Measurements from ENCODE around the gene MBLAC1. TPM values are rescaled to one million over a fixed set of nuclear protein-coding genes. Genes with fewer than 3 reads are reported as not detected.
A peak's percentile ranks its signal among the peaks of the same experiment; 100 is the strongest.

The MBLAC1 gene, protein sequence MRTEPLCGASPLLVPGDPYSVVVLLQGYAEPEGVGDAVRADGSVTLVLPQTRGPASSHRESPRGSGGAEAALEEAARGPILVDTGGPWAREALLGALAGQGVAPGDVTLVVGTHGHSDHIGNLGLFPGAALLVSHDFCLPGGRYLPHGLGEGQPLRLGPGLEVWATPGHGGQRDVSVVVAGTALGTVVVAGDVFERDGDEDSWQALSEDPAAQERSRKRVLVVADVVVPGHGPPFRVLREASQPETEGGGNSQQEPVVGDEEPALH
- 1.4 and 1.6 TPM in 2 replicates for total RNA-seq (2014; rRNA removed; shearing (Covaris generic))

DNA sequence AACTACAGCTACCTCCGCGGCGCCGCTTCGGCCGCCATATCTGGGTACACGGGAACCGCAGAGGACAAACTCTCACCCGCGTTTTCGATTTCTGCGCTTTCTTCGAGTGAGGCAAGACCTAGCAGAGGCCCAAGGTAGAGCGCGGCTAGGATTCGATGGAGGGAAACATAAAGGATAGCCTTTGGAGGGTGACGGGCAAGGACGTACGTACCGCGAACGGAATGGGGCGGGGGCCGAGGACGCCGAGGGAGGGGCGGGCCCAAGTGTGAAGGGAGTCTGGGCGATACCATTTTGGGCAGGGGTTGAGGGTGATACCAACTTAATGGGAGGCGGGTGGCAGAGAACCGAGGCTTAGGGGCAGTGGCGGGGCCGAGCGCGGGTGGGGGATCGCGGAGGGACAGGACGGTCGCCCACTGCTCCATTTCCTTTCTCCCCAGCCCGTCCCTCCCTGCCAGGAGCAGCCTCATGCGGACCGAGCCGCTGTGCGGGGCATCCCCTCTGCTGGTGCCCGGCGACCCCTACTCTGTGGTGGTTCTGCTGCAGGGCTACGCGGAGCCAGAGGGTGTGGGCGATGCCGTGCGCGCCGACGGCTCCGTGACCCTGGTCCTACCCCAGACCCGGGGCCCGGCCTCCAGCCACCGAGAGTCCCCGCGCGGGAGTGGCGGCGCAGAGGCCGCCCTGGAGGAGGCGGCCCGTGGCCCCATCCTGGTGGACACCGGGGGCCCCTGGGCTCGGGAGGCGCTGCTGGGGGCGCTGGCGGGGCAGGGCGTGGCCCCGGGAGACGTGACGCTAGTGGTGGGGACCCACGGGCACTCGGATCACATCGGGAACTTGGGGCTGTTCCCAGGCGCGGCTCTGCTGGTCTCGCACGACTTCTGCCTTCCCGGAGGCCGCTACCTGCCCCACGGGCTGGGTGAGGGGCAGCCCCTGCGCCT is at the start of gene MBLAC1:
TSS of gene MBLAC1 (plus strand) at position 37 of the 935 bp plus-strand sequence. CDS start at position 466, 429 bp downstream.
- Histone ChIP-seq H3K27ac (peak within 1 kb of the TSS; percentile 83), H3K27me3 (no peaks in the 10 kb centered on the region), H3K9me3 (replicated peaks) (no peaks in the 10 kb centered on the region), H3K36me3 (no peaks in the 10 kb centered on the region), H3K4me1 (no peaks in the 10 kb centered on the region), H3K4me3 (peak within 1 kb of the TSS; percentile 81)
- peak; percentile 94 to 97 for DNase-seq

DNA sequence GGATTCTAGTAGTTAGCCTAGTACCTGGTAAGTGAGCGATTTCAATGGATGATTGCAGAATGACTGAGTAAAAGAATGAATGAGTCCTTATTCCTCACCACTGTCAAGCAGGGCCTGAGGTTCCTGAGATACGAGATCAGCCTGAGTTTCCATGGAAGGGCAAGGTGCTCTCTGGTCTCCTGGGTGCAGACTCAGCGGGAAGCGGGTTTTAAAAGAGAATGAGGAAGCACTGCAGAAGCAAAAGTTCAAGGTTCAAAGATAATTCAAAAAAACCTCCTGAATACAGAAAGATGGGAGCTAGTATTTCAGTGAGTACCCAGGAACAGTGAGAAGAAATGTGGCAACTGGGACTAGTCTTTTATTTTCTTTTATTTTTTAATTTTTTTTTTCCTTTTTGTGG is 49.6 kb upstream of the MBLAC1 start:
- peaks cover 11% of the 10 kb centered on the region for H3K9me3 ChIP-seq (replicated peaks)
- H3K4me1 ChIP-seq: no peaks in the 10 kb centered on the region
- H3K4me3 ChIP-seq: no peak overlapping the region
- H3K36me3 ChIP-seq: peaks cover 76% of the 10 kb centered on the region
- no peak overlapping the region for H3K27ac ChIP-seq
- no peaks in the 10 kb centered on the region for H3K27me3 ChIP-seq
- DNase-seq: no peak

DNA sequence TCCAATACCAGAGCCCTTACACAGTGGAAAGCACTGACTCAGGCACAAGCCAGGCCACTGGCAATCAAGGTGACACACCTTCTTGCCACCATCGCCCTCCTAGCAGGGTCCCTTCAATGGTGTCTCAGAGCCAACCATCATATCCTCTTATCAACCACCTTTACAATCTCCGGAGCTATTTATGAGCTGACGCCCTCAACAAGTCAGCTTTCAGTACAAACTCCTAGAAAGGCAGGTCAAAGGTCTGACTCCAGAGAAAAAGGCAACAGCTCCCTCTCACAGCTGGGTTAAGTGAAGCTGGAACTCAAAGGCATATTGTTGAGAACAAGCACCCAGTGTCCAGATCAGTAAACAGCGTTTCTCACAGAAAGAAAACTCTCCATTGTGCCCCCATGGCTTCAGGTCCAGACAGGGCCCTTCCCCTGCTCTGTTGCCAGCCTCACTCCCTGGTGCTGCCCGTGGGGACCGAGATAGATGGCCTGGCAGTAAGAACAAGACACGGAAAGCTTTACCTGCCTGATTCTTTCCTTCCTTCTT is 47.7 kb upstream of the MBLAC1 start:
- 0 out of 2 replicates have a peak, but pooled peaks cover 3% of the 10 kb centered on the region for H3K9me3 ChIP-seq (replicated peaks)
- H3K36me3 ChIP-seq: peaks cover 57% of the 10 kb centered on the region
- no peaks in the 10 kb centered on the region for H3K27me3 ChIP-seq
- no peak for DNase-seq
- H3K27ac ChIP-seq: no peak overlapping the region
- no peaks in the 10 kb centered on the region for H3K4me1 ChIP-seq
- no peak overlapping the region for H3K4me3 ChIP-seq

DNA sequence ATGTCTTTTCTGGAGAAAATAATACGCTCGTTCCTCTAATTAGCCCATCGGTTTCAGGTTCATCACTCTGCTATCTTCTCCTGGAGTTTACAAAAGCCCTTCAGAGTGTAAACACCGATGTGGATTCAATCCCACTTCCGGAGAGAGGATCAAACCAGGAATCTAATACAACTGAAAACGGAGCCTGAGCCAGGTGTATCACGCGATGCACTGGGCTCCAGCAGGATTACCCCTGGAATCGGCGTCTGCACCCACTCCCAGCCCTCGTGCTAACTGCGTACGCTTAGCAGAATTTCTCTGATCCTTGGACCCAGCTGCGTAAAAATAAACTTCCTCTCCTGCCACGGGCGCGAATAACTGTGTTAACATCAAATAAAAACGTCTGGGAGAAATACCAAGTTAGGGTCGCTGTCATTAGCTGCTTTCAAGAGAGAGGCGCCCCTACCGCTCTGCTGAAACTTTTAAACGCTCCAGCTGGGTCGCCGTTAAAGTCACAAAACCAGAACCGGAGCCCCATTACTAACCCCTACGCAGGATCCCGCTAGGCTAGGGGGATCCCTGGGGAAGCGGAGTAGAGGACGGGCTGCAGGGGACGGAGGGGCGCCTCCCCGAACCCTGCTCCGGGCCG is 45.7 kb upstream of the MBLAC1 start:
- Histone ChIP-seq H3K27ac (peak overlapping the region; percentile 84), H3K27me3 (no peaks in the 10 kb centered on the region), H3K4me1 (no peaks in the 10 kb centered on the region), H3K4me3 (peak overlapping the region; percentile 89), H3K36me3 (peaks cover 38% of the 10 kb centered on the region), H3K9me3 (replicated peaks) (no peaks in the 10 kb centered on the region)
- DNase-seq: no peak

DNA sequence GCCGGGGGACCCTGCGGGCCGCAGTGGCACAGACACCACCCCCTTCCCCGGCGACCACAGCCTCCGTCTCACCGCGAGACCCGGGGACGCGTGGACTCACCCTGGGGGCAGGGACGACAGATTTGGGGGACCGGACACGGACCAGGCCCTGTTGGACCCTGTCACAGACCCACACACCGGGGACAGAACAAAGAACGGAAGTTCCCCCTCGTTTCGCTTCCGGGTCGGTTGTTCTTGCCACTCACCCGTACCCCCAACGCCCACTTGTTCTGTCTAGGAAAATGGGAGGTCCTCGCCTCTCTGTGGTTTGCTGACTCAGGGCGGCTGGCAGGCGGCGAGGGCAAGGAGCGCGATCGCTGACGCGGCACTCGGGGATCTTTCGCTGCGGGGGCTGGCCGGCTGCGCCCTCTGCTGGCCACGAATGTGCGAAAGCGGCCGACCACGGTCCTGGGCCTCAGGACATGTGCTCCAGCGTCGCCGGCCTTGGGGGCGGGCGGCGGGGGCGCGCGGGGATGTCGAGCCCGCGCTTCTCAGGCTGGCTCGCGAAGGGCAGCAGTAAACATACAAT is 45.1 kb upstream of the MBLAC1 start, which contains the start of gene ZNF3:
TSS of gene ZNF3 (minus strand) at position 189 of the 568 bp plus-strand sequence. CDS start 4,366 bp downstream, outside the sequence.
- H3K27me3 ChIP-seq: no peaks in the 10 kb centered on the region
- H3K4me1 ChIP-seq: no peaks in the 10 kb centered on the region
- DNase-seq: peak; percentile 99
- H3K27ac ChIP-seq: peak within 1 kb of the TSS; percentile 84
- peaks cover 32% of the 10 kb centered on the region for H3K36me3 ChIP-seq
- H3K4me3 ChIP-seq: peak within 1 kb of the TSS; percentile 89
- no peaks in the 10 kb centered on the region for H3K9me3 ChIP-seq (replicated peaks)

DNA sequence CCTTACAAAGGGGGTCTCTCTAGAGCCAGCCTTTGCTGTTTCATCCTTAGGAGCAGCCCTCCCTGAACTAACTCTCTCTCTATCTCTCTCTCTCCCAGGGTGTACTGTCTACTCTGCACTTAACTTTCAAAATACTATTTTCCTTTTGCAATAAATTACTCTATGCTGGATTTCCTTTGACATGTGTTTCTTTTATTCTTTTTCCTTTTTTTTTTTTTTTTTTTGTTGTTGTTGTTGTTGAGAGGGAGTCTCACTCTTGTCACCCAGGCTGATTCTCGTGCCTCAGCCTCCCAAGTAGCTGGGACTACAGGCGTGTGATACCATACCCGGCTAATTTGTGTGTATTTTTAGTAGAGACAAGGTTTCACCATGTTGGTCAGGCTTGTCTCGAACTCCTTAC is 43.8 kb upstream of the MBLAC1 start:
- H3K36me3 ChIP-seq: peaks cover 20% of the 10 kb centered on the region
- H3K9me3 ChIP-seq (replicated peaks): no peaks in the 10 kb centered on the region
- no peaks in the 10 kb centered on the region for H3K4me1 ChIP-seq
- no peaks in the 10 kb centered on the region for H3K27me3 ChIP-seq
- no peak overlapping the region for H3K27ac ChIP-seq
- no peak overlapping the region for H3K4me3 ChIP-seq
- no peak for DNase-seq

DNA sequence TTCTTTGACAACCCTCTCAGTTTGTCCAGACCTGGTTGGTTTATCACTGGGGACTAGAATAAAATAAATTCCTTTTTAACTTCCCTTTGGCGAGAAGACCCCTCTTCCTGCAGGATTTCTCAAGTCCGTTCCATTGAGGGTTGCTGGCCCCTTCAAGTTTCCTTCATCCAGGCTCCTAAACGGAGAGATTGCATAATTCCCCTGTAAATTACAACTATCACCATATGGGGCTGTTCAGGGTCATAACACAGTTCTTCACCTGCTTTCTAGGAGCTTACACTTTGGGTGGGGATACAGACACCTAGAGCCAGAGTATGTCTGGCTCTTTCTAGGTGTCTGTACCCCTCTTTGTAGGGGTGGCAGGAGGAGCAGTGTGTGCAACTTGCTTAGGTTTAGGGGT is 41.3 kb upstream of the MBLAC1 start:
- Histone ChIP-seq H3K36me3 (no peaks in the 10 kb centered on the region), H3K27ac (no peak overlapping the region), H3K27me3 (no peaks in the 10 kb centered on the region), H3K4me1 (peaks cover 7% of the 10 kb centered on the region), H3K4me3 (no peak overlapping the region), H3K9me3 (replicated peaks) (no peaks in the 10 kb centered on the region)
- DNase-seq: no peak

DNA sequence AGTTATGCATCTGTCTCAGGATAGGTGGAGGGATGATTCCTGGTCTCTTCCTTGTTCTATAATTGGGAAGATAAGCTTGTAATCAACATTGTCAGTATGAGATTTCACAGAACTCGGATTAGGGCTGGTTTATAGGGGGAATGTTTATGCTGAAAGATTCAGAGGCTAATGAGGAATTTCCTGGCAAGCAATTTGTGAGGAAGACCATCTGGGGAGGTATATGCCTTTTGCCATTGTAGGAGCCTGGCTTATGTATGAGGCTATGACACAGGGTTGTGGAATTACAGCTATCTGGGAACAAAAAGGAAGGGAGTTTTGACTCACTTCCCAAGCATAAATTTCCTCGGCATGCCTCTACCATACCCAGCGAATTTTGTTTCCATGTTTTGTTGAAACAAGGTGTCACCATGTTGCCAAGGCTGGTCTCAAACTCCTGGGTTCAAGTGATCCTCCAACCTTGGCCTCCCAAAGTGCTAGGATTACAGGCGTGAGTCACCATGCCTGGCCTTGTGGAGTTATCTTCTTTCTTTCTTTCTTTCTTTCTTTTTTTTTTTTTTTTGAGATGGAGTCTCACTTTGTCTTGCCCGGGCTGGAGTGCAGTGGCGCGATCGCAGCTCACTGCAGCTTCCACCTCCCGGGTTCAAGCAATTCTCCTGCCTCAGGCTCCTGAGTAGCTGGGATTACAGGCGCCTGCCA is 39.6 kb upstream of the MBLAC1 start:
- DNase-seq: no peak
- Histone ChIP-seq H3K36me3 (peaks cover 13% of the 10 kb centered on the region), H3K27me3 (no peaks in the 10 kb centered on the region), H3K4me1 (peaks cover 24% of the 10 kb centered on the region), H3K9me3 (replicated peaks) (no peaks in the 10 kb centered on the region), H3K4me3 (no peak overlapping the region), H3K27ac (no peak overlapping the region)

DNA sequence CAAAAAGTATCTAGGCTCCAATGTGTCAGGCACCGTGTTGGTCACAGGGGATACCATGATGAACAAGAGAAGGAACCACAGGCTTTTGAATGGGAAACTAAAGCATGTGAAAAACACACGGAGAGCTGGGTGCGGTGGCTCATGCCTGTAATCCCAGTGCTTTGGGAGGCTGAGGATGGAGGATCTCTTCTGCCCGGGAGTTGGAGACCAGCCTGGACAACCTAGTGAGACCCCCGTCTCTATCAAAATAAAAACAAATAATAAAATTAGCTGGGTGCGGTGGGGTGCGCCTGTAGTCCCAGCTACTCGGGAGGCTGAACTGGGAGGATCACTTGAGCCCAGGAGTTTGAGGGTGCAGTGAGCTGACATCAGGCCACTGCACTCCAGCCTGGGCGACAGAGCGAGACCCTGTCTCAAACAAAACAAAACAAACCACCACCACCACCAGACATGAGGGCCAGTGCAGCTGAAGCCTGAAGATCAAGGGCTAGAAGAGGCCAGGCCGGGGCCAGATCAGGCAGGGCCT is 38.6 kb upstream of the MBLAC1 start:
- Histone ChIP-seq H3K9me3 (replicated peaks) (no peaks in the 10 kb centered on the region), H3K4me3 (peak overlapping the region; percentile 88), H3K27ac (peak overlapping the region; percentile 76), H3K4me1 (peaks cover 24% of the 10 kb centered on the region), H3K36me3 (peaks cover 22% of the 10 kb centered on the region), H3K27me3 (no peaks in the 10 kb centered on the region)
- DNase-seq: no peak

DNA sequence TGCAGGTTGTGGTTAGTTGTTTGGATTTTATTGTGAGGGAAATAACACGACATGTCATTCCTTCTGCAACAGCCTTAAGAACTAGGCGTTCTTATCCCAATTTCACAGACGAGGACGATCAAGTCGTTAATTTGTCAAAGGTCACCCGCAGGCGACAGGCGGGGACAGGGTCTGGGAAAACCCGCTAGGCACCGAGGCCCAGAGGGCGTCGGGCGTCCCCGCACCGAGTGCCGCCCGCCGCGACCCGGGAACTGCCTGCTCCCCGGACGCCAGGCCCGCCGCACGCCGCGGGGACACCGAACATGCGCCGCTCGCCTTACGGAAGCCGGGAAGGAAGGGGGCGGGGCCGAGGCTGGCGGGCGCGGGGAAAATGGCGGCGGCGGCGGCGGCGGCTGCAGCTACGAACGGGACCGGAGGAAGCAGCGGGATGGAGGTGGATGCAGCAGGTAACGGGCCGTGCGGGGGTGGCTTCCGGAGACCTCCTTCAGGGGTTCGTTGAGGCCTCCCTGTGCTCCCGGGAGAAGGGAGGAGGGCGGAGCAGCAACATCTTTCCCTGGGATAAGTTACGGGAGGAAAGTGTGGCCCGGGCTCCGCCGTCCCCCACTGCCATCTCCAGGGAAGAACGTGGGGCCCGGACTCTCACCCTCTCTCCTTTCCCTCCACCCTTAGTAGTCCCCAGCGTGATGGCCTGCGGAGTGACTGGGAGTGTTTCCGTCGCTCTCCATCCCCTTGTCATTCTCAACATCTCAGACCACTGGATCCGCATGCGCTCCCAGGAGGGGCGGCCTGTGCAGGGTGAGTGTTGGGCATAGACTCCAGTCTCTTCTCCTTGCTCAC is 37.9 kb upstream of the MBLAC1 start, which contains the start of gene COPS6:
TSS of gene COPS6 (plus strand) at position 349 of the 837 bp plus-strand sequence. CDS start at position 371, 22 bp downstream.
- peaks cover 29% of the 10 kb centered on the region for H3K36me3 ChIP-seq
- H3K4me1 ChIP-seq: peaks cover 24% of the 10 kb centered on the region
- peak; percentile 82 for DNase-seq
- no peaks in the 10 kb centered on the region for H3K9me3 ChIP-seq (replicated peaks)
- peak within 1 kb of the TSS; percentile 88 for H3K4me3 ChIP-seq
- H3K27me3 ChIP-seq: no peaks in the 10 kb centered on the region
- H3K27ac ChIP-seq: peak within 1 kb of the TSS; percentile 76

DNA sequence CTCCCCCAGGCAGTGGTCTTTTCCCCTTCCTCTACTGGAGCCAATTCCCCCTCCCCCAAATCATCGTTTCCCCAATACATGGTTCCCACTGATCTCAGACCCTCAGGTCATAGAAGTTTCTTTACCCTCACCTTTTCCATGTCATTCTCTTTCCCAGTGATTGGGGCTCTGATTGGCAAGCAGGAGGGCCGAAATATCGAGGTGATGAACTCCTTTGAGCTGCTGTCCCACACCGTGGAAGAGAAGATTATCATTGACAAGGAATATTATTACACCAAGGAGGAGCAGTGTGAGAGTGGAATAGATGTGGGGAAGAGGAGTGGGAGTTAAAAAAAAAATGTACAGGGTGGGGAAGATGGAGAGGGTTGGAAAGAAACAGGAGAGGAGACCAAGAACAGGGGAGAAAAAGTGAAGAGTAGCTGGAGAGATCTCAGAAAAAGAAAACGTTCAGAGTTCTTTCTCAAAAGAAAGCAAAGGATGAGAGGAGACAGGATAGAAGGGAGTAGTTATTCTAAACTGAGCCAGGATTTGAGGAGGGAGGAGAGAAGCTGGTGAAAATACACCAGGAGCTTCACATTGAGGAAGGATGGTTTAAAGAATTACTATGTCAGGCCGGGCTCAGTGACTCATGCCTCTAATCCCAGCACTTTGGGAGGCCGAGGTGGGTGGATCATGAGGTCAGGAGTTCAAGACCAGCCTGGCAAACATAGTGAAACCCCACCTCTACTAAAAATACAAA is 37.1 kb upstream of the MBLAC1 start:
- Histone ChIP-seq H3K9me3 (replicated peaks) (no peaks in the 10 kb centered on the region), H3K27me3 (no peaks in the 10 kb centered on the region), H3K36me3 (peaks cover 37% of the 10 kb centered on the region), H3K4me3 (peak overlapping the region; percentile 88), H3K27ac (peak overlapping the region; percentile 76), H3K4me1 (peaks cover 24% of the 10 kb centered on the region)
- DNase-seq: no peak
